ENCODE results near the gene IL1RAPL1. TPM values are rescaled to one million over a fixed set of nuclear protein-coding genes. Genes with fewer than 3 reads are reported as not detected.

IL1RAPL1 gene
- total RNA-seq, 1 experiment from 2014 or later, result not detected

DNA sequence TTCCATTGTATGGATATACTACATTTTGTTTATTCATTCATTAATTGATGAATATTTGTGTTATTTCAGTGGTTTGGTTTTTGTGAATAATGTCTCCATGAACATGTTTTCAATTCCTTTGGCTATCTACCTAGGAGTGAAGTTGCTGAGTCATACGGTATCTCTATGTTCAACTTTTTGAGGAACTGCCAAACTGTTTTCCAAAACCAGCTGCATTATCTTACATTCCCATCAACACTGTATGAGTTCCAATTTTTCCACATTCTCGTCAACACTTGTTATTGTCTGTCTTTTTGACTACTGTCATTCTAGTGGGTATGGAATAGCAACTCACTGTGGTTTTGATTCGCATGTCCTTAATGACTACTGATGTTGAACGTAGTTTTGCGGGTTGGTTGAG lies 1239.5 kb downstream of the IL1RAPL1 start:
- no peak overlapping the region for H3K27ac Mint-ChIP-seq (ENCODE audit: low read depth, unreplicated experiment)
- no peak for DNase-seq (ENCODE audit: unreplicated experiment)
- TF ChIP-seq, protein P1, sequence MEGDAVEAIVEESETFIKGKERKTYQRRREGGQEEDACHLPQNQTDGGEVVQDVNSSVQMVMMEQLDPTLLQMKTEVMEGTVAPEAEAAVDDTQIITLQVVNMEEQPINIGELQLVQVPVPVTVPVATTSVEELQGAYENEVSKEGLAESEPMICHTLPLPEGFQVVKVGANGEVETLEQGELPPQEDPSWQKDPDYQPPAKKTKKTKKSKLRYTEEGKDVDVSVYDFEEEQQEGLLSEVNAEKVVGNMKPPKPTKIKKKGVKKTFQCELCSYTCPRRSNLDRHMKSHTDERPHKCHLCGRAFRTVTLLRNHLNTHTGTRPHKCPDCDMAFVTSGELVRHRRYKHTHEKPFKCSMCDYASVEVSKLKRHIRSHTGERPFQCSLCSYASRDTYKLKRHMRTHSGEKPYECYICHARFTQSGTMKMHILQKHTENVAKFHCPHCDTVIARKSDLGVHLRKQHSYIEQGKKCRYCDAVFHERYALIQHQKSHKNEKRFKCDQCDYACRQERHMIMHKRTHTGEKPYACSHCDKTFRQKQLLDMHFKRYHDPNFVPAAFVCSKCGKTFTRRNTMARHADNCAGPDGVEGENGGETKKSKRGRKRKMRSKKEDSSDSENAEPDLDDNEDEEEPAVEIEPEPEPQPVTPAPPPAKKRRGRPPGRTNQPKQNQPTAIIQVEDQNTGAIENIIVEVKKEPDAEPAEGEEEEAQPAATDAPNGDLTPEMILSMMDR (IDR thresholded peaks at IDR 0.05; ENCODE audit: unreplicated experiment), result no peak
- CTCF ChIA-PET, result no interaction called here
- H3K4me3 Mint-ChIP-seq (ENCODE audit: unreplicated experiment), result no peak overlapping the region
- BruUV-seq (replicated peaks), result no TSS peak
- intact Hi-C loops (cut with micrococcal nuclease), result no loop called here
- no peaks in the 10 kb centered on the region for H3K36me3 Mint-ChIP-seq (ENCODE audit: insufficient read depth, unreplicated experiment)
- no peaks in the 10 kb centered on the region for H3K4me1 Mint-ChIP-seq (ENCODE audit: insufficient read depth, unreplicated experiment)
- H3K27me3 Mint-ChIP-seq (ENCODE audit: insufficient read depth, unreplicated experiment), result peaks cover 45% of the 10 kb centered on the region
- POLR2A ChIA-PET, result no interaction called here
- H3K9me3 Mint-ChIP-seq (ENCODE audit: unreplicated experiment), result no peaks in the 10 kb centered on the region

GRCh38 chrX:29834311-29834710 lies 1247.1 kb downstream of the IL1RAPL1 start:
- Mint-ChIP-seq H3K27ac (ENCODE audit: low read depth, unreplicated experiment) (no peak overlapping the region), H3K9me3 (ENCODE audit: unreplicated experiment) (no peaks in the 10 kb centered on the region), H3K36me3 (ENCODE audit: insufficient read depth, unreplicated experiment) (no peaks in the 10 kb centered on the region), H3K4me1 (ENCODE audit: insufficient read depth, unreplicated experiment) (no peaks in the 10 kb centered on the region), H3K4me3 (ENCODE audit: unreplicated experiment) (no peak overlapping the region), H3K27me3 (ENCODE audit: insufficient read depth, unreplicated experiment) (peaks cover 12% of the 10 kb centered on the region)
- TF ChIP-seq, protein P1 (IDR thresholded peaks at IDR 0.05; ENCODE audit: unreplicated experiment), result no peak
- ChIA-PET POLR2A (no interaction called here), CTCF (interaction anchor here (1.2 kb wide), 1 partner anchor 10 kb away, joined by 3 read pairs; no protein-coding TSS in a partner anchor)
- BruUV-seq (replicated peaks), result no TSS peak
- intact Hi-C loops (cut with micrococcal nuclease), result no loop called here
- DNase-seq (ENCODE audit: unreplicated experiment), result no peak

- no peaks in the 10 kb centered on the region for H3K36me3 Mint-ChIP-seq (ENCODE audit: insufficient read depth, unreplicated experiment)
- CTCF ChIA-PET, result interaction anchor here (1.2 kb wide), 1 partner anchor 11 kb away, joined by 3 read pairs; no protein-coding TSS in a partner anchor
Observed at GRCh38 chrX:29834764-29835163, 1247.5 kb downstream of the IL1RAPL1 start.

DNA sequence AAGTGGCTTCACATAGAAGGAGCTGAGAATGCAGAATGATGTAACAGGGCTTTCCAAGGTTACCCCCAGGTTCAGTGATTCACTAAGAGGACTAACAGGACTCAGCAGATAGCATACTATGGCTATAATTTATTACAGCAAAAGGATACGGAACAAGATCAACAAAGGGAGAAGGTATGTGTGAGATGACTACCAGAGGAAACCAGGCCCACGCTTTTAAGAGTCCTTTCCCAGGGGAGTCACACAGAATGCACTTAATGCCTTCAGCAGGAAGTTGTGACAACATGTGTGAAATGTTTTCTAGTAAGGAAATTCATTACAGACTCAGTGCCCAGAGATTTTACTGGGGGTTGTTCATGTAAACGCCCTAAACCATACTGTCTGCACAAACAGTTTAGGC lies 1254.5 kb downstream of the IL1RAPL1 start:
- ChIA-PET POLR2A (no interaction called here), CTCF (no interaction called here)
- intact Hi-C loops (cut with micrococcal nuclease), result no loop called here
- no peaks in the 10 kb centered on the region for H3K36me3 Mint-ChIP-seq (ENCODE audit: insufficient read depth, unreplicated experiment)
- no peak for DNase-seq (ENCODE audit: unreplicated experiment)
- H3K4me1 Mint-ChIP-seq (ENCODE audit: insufficient read depth, unreplicated experiment), result no peaks in the 10 kb centered on the region
- TF ChIP-seq, protein P1 (IDR thresholded peaks at IDR 0.05; ENCODE audit: unreplicated experiment), result no peak
- H3K4me3 Mint-ChIP-seq (ENCODE audit: unreplicated experiment), result no peak overlapping the region
- H3K27ac Mint-ChIP-seq (ENCODE audit: low read depth, unreplicated experiment), result no peak overlapping the region
- peaks cover 12% of the 10 kb centered on the region for H3K27me3 Mint-ChIP-seq (ENCODE audit: insufficient read depth, unreplicated experiment)
- no TSS peak for BruUV-seq (replicated peaks)
- no peaks in the 10 kb centered on the region for H3K9me3 Mint-ChIP-seq (ENCODE audit: unreplicated experiment)

More at GRCh38 chrX:29834764-29835163, 1247.5 kb downstream of the IL1RAPL1 start:
- TF ChIP-seq, protein P1 (IDR thresholded peaks at IDR 0.05; ENCODE audit: unreplicated experiment), result no peak
- Mint-ChIP-seq H3K4me3 (ENCODE audit: unreplicated experiment) (no peak overlapping the region), H3K27ac (ENCODE audit: low read depth, unreplicated experiment) (no peak overlapping the region), H3K9me3 (ENCODE audit: unreplicated experiment) (no peaks in the 10 kb centered on the region), H3K4me1 (ENCODE audit: insufficient read depth, unreplicated experiment) (no peaks in the 10 kb centered on the region), H3K27me3 (ENCODE audit: insufficient read depth, unreplicated experiment) (peaks cover 12% of the 10 kb centered on the region)
- POLR2A ChIA-PET, result no interaction called here
- no TSS peak for BruUV-seq (replicated peaks)
- no peak for DNase-seq (ENCODE audit: unreplicated experiment)
- intact Hi-C loops (cut with micrococcal nuclease), result no loop called here

Data from MCF 10A (cell line).